RWPE2 (cell line): ENCODE data around the gene TBC1D21.
A peak's percentile ranks its signal among the peaks of the same experiment; 100 is the strongest.
"Not testable (repeated sequence)": the region's sequence is repeated elsewhere in the genome, so short reads cannot be mapped to it uniquely, and the experiment has no call there.

Experiments
- ATAC-seq: fragments of 200-7000 bp; cut with Tn5 transposase; 3 replicates; pipeline ENCODE4 v1.9.1; 2021; ENCODE audit warnings: low read depth
- DNase-seq: peaks from one replicate; pipeline ENCODE4 v3.0.0-alpha.2; 2020; ENCODE audit warnings: low spot score
- H3K27ac ChIP-seq: fragments of 450-650 bp; 2 replicates; pipeline ENCODE4 v1.5.1; 2017; ENCODE audit warnings: mild to moderate bottlenecking; ENCODE audit not compliant: poor library complexity, severe bottlenecking
- H3K27me3 ChIP-seq: fragments of 250-450 bp; sonication (Bioruptor Pico); 2 replicates; pipeline ENCODE4 v1.5.1; 2021; ENCODE audit warnings: mild to moderate bottlenecking, moderate library complexity; ENCODE audit not compliant: insufficient read depth, poor library complexity, severe bottlenecking
- H3K36me3 ChIP-seq: fragments of 250-450 bp; sonication (Bioruptor Pico); 2 replicates; pipeline ENCODE4 v1.5.1; 2020; ENCODE audit warnings: low read depth, mild to moderate bottlenecking, moderate library complexity
- H3K4me1 ChIP-seq: fragments of 250-450 bp; sonication (Bioruptor Pico); 2 replicates; pipeline ENCODE4 v1.5.1; 2021; ENCODE audit warnings: mild to moderate bottlenecking, moderate library complexity; ENCODE audit not compliant: insufficient read depth, poor library complexity, severe bottlenecking
- H3K4me3 ChIP-seq: fragments of 250-450 bp; sonication (Bioruptor Pico); 2 replicates; pipeline ENCODE4 v1.5.1; 2021; ENCODE audit warnings: mild to moderate bottlenecking, moderate library complexity; ENCODE audit not compliant: severe bottlenecking
- H3K9me3 ChIP-seq: fragments of 250-450 bp; sonication (Bioruptor Pico); 2 replicates; pipeline ENCODE4 v1.5.1; 2021; ENCODE audit warnings: mild to moderate bottlenecking, moderate library complexity; ENCODE audit not compliant: severe bottlenecking
- CTCF ChIP-seq: fragments of 450-650 bp; IDR thresholded peaks from one replicate; pipeline ENCODE4 v1.5.1; 2017; ENCODE audit warnings: mild to moderate bottlenecking, moderate library complexity; ENCODE audit not compliant: poor library complexity, severe bottlenecking

The TBC1D21 gene

DNA sequence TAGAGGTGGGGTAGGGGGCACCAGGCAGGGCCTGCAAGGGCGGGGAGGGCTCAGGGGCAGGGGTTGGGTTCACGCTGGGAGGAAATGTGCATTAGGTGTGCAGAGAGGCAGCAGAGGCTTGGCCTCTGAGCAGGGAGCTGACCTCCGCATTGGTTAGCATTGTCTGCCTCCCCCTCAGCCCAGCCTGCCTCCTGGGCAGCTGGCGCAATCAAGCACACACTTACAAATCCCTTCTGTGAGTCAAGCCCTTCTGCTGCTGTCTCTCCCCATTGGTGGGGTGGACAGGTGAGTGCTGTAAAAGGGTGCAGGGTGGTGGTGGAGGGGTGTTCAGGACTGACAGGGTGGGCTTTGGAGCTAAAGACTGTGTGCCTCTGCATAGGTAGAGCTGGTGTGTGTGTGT, 62.2 kb downstream of the TBC1D21 start:
- no peaks in the 10 kb centered on the region for H3K36me3 ChIP-seq
- no peak for DNase-seq
- ATAC-seq: peak; percentile 59
- peak overlapping the region; percentile 39 for H3K27ac ChIP-seq
- H3K9me3 ChIP-seq: no peaks in the 10 kb centered on the region
- H3K4me1 ChIP-seq: peaks cover 13% of the 10 kb centered on the region
- H3K4me3 ChIP-seq: no peak overlapping the region
- no peaks in the 10 kb centered on the region for H3K27me3 ChIP-seq
- no peak for TF ChIP-seq CTCF

DNA sequence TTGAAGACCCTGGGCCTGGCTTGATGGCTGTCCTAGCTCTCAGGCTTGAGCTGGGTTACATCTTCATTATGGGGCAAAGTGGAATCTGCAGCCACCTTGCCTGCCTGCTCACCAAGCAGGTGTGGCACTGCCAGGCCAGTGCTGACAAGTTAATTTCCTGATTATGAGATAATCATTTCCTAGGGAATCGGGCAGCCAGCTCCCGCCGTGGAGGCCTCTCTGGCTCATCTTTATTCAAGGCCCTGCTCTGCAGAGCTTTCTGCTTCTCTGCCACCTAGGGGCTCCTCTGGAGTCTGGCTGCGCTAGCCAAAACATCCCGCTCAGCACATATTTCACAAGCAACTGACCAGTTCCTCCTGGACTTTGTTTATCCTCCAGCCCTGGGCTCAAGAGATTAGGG, 62.8 kb downstream of the TBC1D21 start:
- ATAC-seq (peak; percentile 75), DNase-seq (no peak)
- no peaks in the 10 kb centered on the region for H3K27me3 ChIP-seq
- peaks cover 18% of the 10 kb centered on the region for H3K4me1 ChIP-seq
- H3K9me3 ChIP-seq: no peaks in the 10 kb centered on the region
- H3K36me3 ChIP-seq: no peaks in the 10 kb centered on the region
- peak; percentile 73 for TF ChIP-seq CTCF
- H3K27ac ChIP-seq: peak overlapping the region; percentile 39
- no peak overlapping the region for H3K4me3 ChIP-seq

DNA sequence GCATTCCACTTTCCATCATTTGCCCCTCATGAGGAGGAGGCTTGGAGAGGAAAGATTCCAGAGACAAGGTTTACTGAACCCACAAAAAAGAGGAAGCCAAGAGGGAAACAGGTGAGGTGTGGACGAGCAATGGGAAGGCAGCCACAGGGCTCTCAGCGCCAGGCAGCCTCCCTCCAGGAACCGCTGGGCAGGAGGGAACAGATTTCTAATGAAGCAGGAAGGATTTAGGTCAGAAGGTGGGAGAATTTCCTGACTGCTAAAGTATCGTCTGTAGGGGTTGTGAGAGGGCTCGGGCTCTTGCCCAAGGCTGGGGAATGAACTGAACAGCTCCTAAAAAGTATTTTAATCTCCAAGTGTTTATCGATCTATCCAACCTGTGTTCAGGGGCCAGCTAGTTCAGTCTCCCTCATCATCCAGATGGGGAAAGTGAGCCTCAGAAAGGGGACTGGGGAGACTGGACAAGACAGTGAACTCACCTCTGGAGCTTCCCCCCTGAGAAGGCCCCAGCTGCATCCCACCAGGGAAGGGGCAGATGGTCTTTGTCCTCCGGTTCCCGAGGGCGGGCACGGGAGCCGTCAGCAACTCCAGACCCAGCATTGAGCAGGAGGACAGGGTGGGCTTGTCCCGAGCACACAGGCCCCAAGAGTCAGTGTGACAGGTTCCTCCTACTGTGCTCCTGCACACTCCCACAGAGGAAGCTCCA, 63.4 kb downstream of the TBC1D21 start:
- Histone ChIP-seq H3K27ac (peak overlapping the region; percentile 39), H3K27me3 (no peaks in the 10 kb centered on the region), H3K4me1 (peaks cover 24% of the 10 kb centered on the region), H3K36me3 (no peaks in the 10 kb centered on the region), H3K4me3 (no peak overlapping the region), H3K9me3 (no peaks in the 10 kb centered on the region)
- ATAC-seq (no peak), DNase-seq (no peak)
- peak; percentile 49 for TF ChIP-seq CTCF

DNA sequence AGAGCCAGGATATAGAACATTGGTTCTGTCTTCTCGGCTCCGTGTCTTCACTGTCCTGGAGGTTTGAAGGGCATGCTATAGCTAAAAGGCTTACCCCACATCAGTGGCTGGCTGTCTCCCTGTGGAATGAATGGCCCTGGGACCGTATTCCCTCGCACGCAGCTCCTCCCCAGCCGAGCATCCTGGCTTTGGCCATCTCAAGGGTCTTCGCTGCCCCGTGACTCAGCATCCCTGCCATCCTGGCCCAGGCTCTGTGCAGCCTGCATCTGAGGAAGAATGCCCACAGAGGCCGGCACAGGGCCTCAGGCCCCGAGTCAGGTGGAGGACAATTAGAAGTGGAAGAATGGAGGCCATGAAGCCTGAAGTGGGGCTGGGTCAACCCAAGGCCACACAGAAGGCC, 63.9 kb downstream of the TBC1D21 start:
- H3K4me3 ChIP-seq: no peak overlapping the region
- H3K9me3 ChIP-seq: no peaks in the 10 kb centered on the region
- H3K27ac ChIP-seq: no peak overlapping the region
- no peaks in the 10 kb centered on the region for H3K27me3 ChIP-seq
- no peak for DNase-seq
- H3K36me3 ChIP-seq: no peaks in the 10 kb centered on the region
- H3K4me1 ChIP-seq: peaks cover 27% of the 10 kb centered on the region
- no peak for TF ChIP-seq CTCF
- no peak for ATAC-seq

DNA sequence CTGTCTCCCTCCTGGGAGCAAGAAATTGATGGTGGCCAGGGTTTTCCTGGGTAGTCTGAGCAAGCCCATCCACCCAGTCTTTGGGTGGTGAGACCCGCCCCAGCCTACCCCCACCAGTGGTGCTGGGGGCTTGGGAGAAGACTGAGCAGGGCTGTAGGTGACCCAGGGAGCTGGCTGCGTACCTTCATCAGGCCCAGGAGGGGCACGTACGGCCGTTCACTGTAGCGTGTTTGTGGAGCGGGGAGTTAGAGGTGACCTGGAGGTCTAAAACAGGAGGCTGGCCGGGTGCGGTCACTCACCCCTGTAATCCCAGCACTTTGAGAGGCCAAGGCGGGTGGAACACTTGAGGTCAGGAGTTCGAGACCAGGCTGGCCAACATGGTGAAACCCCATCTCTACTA, 64.4 kb downstream of the TBC1D21 start:
- no peaks in the 10 kb centered on the region for H3K27me3 ChIP-seq
- no peak for TF ChIP-seq CTCF
- ATAC-seq: no peak
- peaks cover 29% of the 10 kb centered on the region for H3K4me1 ChIP-seq
- no peaks in the 10 kb centered on the region for H3K36me3 ChIP-seq
- H3K27ac ChIP-seq: no peak overlapping the region
- no peak overlapping the region for H3K4me3 ChIP-seq
- DNase-seq: no peak
- no peaks in the 10 kb centered on the region for H3K9me3 ChIP-seq

DNA sequence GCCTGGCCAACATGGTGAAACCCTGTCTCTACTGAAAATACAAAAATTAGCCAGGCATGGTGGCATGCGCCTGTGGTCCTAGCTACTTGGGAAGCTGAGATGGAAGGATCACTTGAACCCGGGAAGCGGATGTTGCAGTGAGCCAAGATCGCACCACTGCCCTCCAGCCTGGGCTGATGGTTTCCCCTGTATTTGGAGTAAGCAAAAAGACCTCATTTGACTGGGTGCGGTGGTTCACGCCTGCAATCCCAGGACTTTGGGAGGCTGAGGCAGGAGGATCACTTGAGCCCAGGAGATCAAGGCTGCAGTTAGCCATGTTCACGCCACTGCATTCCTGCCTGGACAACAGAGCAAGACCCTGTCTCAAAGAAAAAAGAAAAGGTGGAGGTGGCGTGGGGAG, 65.2 kb downstream of the TBC1D21 start:
- H3K4me1 ChIP-seq: peaks cover 29% of the 10 kb centered on the region
- ATAC-seq, H3K27me3 ChIP-seq, H3K4me3 ChIP-seq, H3K27ac ChIP-seq, H3K36me3 ChIP-seq, H3K9me3 ChIP-seq: not testable (repeated sequence)
- peak; percentile 18 for DNase-seq
